D721Med (cell line): ENCODE measurements around the gene NDE1.
"Not testable (repeated sequence)": the region's sequence is repeated elsewhere in the genome, so short reads cannot be mapped to it uniquely, and the experiment has no call there.

Source experiments
- DNase-seq: peaks from one replicate; pipeline ENCODE4 v3.0.0; 2011; ENCODE audit warnings: low spot score; ENCODE audit not compliant: insufficient read length
- FAIRE-seq: peaks from 2 replicates; lab custom pipeline; 2011; peaks lifted over from hg19 to GRCh38; lab: Jason Lieb, UNC
- TF ChIP-seq, protein P1 (sequence below): IDR thresholded peaks from 2 replicates; pipeline ENCODE4 v1.5.1; 2012; ENCODE audit warnings: mild to moderate bottlenecking, control low read depth; ENCODE audit not compliant: insufficient read depth; ENCODE audit errors: missing control alignments

NDE1 gene

DNA sequence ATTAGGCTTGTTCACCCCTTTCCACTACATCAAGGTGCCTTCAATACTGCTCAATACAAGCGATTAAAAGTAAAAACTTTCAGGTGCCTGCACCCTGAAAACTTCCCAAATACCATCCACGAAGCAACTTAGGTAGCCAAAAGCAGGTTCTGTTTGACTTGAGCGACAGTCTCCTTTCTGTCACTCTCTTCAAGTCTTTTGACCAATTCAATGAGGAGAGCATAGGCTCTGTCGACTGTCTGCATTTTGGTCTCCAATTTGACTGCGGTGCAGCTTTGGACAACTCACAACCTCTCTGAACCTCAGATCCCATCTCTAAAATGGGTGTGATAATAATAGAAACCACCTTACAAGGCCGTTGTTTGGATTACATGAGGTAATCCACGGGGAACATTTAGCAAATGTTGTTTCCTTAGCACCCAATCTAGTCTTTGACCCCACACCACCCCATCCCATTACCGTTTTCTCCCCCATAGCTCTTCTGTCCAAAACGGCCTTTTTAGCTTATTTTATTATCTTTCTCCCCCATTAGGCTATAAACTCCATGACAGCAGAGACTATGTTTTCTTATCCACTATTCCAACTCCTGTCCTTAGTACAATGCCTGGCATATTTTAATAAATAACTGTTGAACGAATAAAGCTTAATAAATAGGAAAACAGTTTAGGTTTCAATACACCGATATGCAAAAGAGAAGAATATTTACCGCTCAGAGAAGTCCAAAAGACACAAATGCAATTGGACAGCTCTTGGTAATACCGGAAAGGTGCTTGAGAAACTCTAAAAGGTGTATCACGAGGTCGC is 8.1 kb upstream of the NDE1 start:
- FAIRE-seq (no peak), DNase-seq (no peak)

DNA sequence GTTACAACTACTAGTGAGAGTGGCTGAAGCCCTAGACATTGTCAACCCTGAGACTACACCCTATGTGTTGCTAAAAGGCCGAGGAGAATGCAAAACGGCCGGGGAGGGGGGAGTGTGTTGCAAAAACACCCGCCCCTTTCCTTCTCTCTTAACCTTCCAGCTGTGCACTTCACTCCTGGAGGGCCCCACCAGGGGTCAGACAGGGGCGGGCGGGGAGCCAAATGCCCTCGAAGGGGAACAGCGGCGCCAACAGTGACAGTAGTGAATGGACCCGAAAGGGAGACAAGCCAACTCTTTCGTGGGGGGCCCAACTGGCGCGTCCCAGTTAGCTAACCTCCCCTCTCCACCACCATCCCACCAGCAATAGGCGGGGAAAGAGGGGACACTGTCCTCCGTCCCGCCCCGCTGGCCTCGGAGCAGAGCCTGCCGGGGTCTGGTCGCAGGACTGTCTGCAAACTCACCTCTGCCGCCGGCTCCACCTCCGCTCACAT is 7.4 kb upstream of the NDE1 start:
- TF ChIP-seq, protein P1, sequence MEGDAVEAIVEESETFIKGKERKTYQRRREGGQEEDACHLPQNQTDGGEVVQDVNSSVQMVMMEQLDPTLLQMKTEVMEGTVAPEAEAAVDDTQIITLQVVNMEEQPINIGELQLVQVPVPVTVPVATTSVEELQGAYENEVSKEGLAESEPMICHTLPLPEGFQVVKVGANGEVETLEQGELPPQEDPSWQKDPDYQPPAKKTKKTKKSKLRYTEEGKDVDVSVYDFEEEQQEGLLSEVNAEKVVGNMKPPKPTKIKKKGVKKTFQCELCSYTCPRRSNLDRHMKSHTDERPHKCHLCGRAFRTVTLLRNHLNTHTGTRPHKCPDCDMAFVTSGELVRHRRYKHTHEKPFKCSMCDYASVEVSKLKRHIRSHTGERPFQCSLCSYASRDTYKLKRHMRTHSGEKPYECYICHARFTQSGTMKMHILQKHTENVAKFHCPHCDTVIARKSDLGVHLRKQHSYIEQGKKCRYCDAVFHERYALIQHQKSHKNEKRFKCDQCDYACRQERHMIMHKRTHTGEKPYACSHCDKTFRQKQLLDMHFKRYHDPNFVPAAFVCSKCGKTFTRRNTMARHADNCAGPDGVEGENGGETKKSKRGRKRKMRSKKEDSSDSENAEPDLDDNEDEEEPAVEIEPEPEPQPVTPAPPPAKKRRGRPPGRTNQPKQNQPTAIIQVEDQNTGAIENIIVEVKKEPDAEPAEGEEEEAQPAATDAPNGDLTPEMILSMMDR, result no peak
- FAIRE-seq (no peak), DNase-seq (no peak)

More for the DNA sequence above, 8.1 kb upstream of the NDE1 start:
- TF ChIP-seq, protein P1, result no peak

DNA sequence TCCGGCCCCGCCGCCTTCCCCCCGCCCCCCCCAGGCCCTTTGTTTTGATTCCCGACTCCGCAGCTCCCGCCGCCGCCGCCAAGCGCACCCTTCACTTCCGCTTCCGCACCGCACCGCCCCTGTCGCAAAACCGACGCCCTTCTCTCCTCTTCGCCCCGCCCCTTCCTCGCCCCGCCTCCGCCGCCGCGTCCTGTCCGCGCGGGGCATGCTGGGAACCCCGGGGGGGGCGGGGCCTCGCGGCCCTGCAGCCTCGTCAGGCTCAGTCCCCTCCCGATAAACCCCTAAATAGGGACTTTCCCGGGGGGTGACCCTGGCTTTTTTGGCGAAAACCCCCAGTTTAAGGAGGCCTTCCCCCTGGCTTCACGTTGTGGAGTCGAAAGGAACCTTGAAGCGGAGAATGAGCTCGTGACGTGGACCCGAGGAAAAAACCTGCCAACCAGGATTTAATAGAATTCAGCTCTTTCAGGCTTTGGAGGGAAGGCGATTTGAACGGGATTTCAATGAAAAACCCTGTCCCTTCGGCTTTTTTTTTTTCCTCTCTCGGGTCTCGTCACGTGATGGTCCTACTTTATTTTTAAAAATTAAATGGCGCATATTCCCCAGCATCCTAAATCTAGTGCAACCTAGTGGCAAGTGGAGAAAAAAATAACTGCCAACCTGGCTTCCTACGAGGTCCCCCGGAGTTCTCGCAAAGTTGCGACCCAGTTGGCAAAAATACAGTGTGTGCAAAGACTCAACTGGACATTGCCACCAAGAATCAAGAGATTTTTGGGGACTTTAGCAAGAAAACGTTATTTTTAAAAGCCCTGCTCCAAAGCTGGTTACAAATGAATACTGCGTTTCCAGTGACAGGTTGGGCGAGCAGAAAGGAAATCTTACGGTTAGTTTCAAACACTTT is 6.7 kb upstream of the NDE1 start, which contains the start of gene MARF1:
Gene MARF1, minus strand, starts transcription at position 107 of the 898 bp plus-strand sequence. CDS start 3,921 bp downstream, outside the sequence.
- no peak for FAIRE-seq
- TF ChIP-seq, protein P1, result peak; percentile 25
- peak; percentile 36 for DNase-seq

DNA sequence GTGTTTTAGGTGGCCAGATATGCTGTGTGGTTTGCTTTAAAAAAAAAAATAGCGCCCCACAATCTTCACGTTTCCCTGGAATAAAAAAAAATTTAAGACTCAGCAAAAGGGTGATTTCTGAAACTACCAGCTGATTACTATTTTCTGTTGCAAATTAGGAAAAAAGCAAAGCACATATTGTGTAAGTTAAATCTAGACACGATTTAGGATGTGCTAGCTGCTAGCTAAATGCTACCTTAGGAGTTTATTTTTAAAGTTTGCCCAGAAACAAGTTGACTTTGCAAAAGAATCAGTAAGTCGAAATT is 6.1 kb upstream of the NDE1 start:
- FAIRE-seq, result no peak
- no peak for DNase-seq
- TF ChIP-seq, protein P1, result no peak

DNA sequence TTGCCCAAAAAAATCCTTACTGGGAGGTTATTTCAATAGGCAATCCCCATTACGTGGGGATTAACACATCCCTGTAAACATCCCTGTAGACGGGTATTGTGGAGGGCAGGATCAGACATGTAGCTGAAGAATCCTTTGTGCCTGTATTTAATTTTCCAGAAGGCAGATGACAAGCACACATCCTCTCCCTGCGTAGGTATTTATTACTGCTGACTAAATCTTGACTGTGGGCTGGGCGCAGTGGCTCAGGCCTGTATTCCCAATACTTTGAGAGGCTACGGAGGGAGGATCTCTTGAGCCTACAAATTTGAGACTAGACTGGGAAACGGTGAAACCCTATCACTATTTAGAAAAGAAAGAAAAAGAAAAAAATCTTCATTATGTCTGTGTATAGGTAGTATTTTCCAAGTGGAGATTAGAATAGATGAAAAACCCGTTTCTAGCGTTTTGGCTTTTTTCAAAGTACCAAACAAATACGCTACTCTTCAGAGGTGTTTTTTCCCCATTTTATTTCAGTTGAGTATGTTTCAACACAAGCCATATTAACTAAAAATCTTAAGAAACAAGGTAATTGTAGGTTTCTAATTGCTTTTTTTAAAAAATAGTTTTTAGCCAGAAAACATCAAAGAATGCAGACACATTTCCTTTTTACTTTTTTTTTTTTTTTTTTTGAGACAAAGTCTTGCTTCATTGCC is 5.6 kb upstream of the NDE1 start:
- TF ChIP-seq, protein P1, result no peak
- FAIRE-seq (no peak), DNase-seq (no peak)

DNA sequence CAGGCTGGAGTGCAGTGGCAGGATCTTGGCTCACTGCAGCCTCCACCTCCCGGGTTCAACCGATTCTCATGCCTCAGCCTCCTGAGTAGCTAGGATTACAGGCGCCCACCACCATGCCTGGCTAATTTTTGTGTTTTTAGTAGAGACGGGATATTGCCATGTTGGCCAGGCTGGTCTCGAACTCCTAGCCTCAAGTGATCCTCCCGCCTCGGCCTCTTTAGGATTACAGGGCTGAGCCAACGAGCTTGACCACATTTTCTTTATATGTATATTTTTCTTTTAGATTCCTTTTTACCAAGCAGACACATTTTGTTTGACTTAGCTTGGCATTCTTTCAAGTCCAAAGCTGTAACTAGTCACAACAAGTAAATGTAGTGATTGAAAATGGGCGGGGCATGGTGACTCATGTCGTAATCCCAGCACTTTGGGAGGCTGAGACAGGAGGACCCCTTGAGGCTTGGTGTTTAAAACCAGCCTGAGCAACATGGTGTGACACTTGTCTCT is 5.0 kb upstream of the NDE1 start:
- FAIRE-seq, result not testable (repeated sequence)

DNA sequence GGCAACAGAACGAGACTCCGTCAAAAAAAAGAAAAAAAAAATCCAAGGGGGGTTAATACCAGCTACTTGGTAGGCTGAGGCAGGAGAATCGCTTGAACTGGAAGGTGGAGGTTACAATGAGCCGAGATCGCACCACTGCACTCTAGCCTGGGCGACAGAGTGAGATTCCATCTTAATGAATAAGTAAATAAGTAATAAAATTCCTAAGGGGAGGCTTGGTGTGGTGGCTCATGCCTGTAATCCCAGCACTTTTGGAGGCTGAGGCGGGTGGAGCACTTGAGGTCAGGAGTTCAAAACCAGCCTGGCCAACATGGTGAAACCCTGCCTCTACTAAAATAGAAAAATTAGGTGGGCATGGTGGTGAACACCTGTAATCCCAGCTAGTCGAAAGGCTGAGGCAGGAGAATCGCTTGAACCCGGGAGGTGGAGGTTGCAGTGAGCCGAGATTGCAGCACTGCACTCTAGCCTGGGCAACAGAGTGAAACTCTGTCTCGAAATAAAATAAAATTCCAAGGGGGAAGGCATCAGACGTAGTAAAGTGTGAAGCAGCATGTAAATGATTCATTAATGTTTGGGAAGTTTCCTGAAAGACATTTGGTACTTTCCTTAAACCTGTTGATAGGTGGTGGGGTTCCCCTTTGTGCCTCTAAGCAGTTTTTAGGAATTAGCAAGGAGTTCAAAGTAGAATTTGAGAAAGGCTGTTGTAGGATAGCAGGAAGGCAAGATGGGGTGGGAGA is 3.3 kb upstream of the NDE1 start:
- FAIRE-seq, DNase-seq: not testable (repeated sequence)

More for the DNA sequence above, 5.0 kb upstream of the NDE1 start:
- not testable (repeated sequence) for DNase-seq
